Measurements from ENCODE around the gene LEMD2. TPM values are rescaled to one million over a fixed set of nuclear protein-coding genes. Genes with fewer than 3 reads are reported as not detected.

Gene LEMD2
- total RNA-seq, 6 experiments from 2014 or later = 17.8 to 28.0 (median 21.8) TPM

GRCh38 chr6:33809594-33809993 is 20.7 kb upstream of the LEMD2 start:
- H3K36me3 ChIP-seq = no peaks in the 10 kb centered on the region
- no peak for TF ChIP-seq CTCF (IDR thresholded peaks at IDR 0.05)
- TF ChIP-seq POLR2A (IDR thresholded peaks at IDR 0.05) = no peak
- intact Hi-C loops (cut with DNase I) = no loop called here
- WGBS (ENCODE audit: insufficient coverage, low coverage, low lambda C conversion rate, missing lambda C conversion rate) = 0% methylated on average over 1 of the region's 2 CpGs
- DNase-seq (no peak), ATAC-seq (no peak)
- H3K27ac ChIP-seq = no peak overlapping the region
- H3K4me1 ChIP-seq = no peaks in the 10 kb centered on the region
- no peak overlapping the region for H3K4me3 ChIP-seq
- no peaks in the 10 kb centered on the region for H3K9me3 ChIP-seq
- H3K27me3 ChIP-seq = no peaks in the 10 kb centered on the region

GRCh38 chr6:33808641-33809180 is 19.8 kb upstream of the LEMD2 start:
- intact Hi-C loops (cut with DNase I) = no loop called here
- DNase-seq (no peak), ATAC-seq (no peak)
- Histone ChIP-seq H3K36me3 (no peaks in the 10 kb centered on the region), H3K4me3 (no peak overlapping the region), H3K4me1 (no peaks in the 10 kb centered on the region), H3K27ac (no peak overlapping the region), H3K9me3 (no peaks in the 10 kb centered on the region), H3K27me3 (no peaks in the 10 kb centered on the region)
- TF ChIP-seq POLR2A (IDR thresholded peaks at IDR 0.05) (no peak), CTCF (IDR thresholded peaks at IDR 0.05) (no peak)
- 31% methylated on average over 8 of the region's 8 CpGs for WGBS (ENCODE audit: insufficient coverage, low coverage, low lambda C conversion rate, missing lambda C conversion rate)

GRCh38 chr6:33807606-33808005 is 18.7 kb upstream of the LEMD2 start:
- H3K36me3 ChIP-seq = no peaks in the 10 kb centered on the region
- ATAC-seq (peak in 1 of 4 donors; percentile 26), DNase-seq (no peak)
- H3K9me3 ChIP-seq = no peaks in the 10 kb centered on the region
- H3K4me3 ChIP-seq = no peak overlapping the region
- no peaks in the 10 kb centered on the region for H3K4me1 ChIP-seq
- WGBS (ENCODE audit: insufficient coverage, low coverage, low lambda C conversion rate, missing lambda C conversion rate) = 23% methylated on average over 6 of the region's 6 CpGs
- intact Hi-C loops (cut with DNase I) = no loop called here
- H3K27me3 ChIP-seq = no peaks in the 10 kb centered on the region
- H3K27ac ChIP-seq = no peak overlapping the region
- no peak for TF ChIP-seq POLR2A (IDR thresholded peaks at IDR 0.05)
- TF ChIP-seq CTCF (IDR thresholded peaks at IDR 0.05) = no peak

GRCh38 chr6:33806841-33807240 is 17.9 kb upstream of the LEMD2 start:
- no peak for ATAC-seq
- Histone ChIP-seq H3K27me3 (no peaks in the 10 kb centered on the region), H3K27ac (no peak overlapping the region), H3K4me3 (no peak overlapping the region), H3K36me3 (no peaks in the 10 kb centered on the region), H3K9me3 (no peaks in the 10 kb centered on the region), H3K4me1 (no peaks in the 10 kb centered on the region)
- TF ChIP-seq POLR2A (IDR thresholded peaks at IDR 0.05) (no peak), CTCF (IDR thresholded peaks at IDR 0.05) (no peak)
- intact Hi-C loops (cut with DNase I) = no loop called here
- DNase-seq = no peak
- 64% methylated on average over 7 of the region's 9 CpGs for WGBS (ENCODE audit: insufficient coverage, low coverage, low lambda C conversion rate, missing lambda C conversion rate)

- ATAC-seq = no peak
- no peaks in the 10 kb centered on the region for H3K9me3 ChIP-seq
- TF ChIP-seq CTCF (IDR thresholded peaks at IDR 0.05) = no peak
- TF ChIP-seq POLR2A (IDR thresholded peaks at IDR 0.05) = no peak
- no peaks in the 10 kb centered on the region for H3K4me1 ChIP-seq
- H3K27me3 ChIP-seq = no peaks in the 10 kb centered on the region
- WGBS (ENCODE audit: insufficient coverage, low coverage, low lambda C conversion rate, missing lambda C conversion rate) = 57% methylated on average over 5 of the region's 14 CpGs
- H3K27ac ChIP-seq = no peak within 1 kb of the TSS
- no peak within 1 kb of the TSS for H3K4me3 ChIP-seq
- DNase-seq = no peak
- no peaks in the 10 kb centered on the region for H3K36me3 ChIP-seq
- intact Hi-C loops (cut with DNase I) = no loop called here
Measured at GRCh38 chr6:33803571-33804053, 14.7 kb upstream of the LEMD2 start, which contains the start of gene MLN. TSS of gene MLN (minus strand) at chr6:33804003. CDS start at chr6:33801163, 2,840 bp downstream.
